NCI-H2081 treated with DMSO at 0.1 percent for 48 hours (cell line): ENCODE measurements around the gene ARHGAP4.

ENCODE experiments used
- DNase-seq: peaks from one replicate; lab custom pipeline; 2025; lab: John Stamatoyannopoulos, UW

ARHGAP4 gene

GRCh38 chrX:153880440-153880815, 45.6 kb downstream of the ARHGAP4 start:
- no peak for DNase-seq

GRCh38 chrX:153879741-153880439, 46.2 kb downstream of the ARHGAP4 start:
- DNase-seq, result no peak

DNA sequence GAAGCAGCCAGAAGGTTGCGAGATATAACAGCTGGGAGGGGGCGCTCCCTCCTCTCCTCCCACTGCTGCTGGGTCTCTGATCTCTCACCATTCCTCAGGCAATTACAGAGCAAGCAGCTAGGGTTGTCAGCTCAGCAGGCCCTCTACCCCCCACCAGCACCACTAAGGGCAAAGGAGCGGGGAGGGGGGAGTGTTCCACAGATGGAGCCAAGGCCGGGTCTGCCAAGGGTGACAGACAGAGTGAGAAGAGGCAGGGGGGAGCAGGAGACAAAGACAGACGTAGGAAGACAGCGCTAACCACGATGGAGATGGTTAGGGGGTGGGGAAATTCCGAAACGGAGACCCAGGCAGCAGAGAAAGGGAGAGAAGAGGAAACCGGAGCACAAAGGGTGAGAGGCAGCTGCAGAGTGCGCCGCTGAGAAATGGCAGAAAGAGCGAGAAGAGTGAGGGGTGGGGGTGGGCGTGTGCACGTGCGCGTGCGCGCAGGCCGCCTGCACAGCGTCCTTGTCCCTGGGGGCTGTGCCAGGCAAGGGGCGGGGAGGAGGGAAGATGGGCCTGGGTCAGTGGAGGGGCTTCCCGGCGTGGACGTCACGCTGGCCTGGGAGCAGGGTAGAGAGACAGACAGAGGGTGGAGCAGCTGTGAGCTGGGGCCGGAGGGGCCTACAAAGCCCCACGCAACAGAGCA, 47.0 kb downstream of the ARHGAP4 start:
- DNase-seq, result no peak

DNA sequence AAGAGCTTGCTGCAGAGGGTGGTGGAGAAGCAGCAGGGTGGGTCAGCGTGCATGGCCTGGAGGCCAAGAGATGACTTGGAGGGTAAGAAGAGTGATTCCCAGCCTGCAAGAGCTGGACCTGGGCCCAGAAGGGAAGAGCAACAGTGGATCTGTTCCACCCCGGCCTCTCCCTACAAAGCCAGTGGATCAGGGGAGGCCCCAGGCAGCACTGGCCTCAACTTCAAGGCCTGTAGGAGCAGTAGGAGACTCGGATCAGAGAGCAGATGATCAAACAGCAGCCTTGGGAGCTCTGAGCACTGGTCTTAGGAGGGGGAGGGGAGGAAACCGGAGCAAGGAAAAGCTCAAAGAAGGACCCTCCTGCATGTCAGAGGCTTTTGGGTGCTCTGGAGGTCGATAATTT, 47.7 kb downstream of the ARHGAP4 start:
- DNase-seq, result no peak

DNA sequence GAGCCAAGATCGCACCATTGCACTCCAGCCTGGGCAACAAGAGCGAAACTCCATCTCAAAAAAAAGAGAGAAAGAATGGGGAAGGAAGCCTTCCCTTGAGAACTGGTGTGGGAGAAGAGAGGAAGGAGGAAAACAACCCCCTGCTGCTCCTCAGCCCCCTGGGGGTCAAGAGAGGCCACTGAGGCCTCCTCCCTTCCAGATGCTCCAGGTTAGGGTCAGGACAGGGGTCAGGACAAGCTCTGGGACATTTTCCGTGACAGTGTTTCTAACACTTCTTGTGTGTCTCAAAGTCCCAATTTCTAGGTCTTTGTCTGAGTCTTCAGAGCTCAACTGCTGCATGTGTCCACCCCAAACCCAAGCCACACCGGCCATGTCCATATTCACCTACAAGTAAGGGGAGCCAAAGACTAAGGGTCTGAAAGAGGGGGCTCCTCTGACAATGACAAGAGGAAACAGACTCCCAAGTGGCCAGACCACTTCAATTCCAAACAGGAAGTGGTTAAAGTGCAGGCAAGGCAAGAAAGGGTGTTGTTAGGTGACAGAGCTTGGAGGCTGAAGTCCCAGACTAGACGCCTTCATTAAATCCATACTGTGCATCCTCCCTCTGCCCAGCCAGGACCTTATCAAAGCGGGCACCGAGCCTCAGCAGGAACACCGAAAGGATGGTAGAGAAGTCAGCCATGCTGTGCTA, 48.3 kb downstream of the ARHGAP4 start:
- no peak for DNase-seq

DNA sequence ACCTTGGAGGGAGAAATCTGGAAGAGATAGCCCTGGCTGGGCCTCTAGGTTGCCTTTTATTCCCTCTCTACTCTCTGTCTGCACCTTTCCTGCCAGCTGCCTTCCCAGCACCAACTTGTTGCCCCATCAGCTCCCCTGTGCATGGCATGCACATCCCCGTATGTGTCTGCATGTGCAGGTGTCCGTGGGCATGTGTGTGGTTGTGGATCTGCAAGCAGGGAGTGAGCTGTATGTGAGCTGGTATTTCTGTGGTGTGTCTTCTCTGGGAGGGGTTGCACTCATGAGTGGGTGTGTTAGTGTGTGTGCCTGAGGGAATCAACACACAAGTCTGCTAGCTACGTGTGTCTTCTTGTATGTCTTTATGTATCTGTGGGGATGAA, 50.0 kb downstream of the ARHGAP4 start:
- no peak for DNase-seq

GRCh38 chrX:153875391-153876111, 50.5 kb downstream of the ARHGAP4 start:
- DNase-seq, result no peak

DNA sequence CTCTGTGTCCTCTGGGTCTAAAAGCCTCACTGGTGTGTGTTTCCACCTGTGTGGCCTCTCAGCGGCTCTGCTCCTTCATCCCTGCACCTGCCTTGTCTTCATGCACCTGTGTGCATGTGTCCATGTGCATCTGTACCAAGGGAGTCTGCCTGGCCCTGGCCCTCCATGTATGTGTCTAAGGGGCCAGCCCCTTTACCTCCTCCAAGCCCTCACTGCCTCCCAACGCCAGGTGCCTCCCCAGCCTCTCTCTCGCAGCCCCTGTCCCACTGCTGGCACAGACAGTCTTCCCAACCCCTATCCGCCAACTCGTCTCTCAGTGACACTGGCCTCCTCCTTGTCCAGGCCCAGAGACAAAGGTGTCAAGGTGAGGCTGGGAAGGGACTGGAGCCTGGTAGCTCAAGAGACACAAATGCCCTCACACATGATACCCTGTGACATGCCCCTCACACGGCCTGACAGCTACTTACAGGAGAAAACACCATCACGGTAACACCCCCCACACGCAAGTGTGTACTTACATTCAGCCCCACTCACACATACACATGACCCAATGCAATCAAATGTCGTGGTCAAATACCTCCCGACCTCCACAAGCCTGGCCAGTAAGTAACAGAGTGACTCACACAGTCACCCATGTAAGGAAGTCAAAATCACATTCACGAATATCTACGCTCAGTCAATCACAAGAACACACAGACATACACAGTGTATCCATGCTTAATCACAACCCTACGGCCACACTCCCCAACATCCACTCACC, 51.5 kb downstream of the ARHGAP4 start:
- DNase-seq, result no peak

GRCh38 chrX:153874085-153874365, 52.0 kb downstream of the ARHGAP4 start:
- no peak for DNase-seq

DNA sequence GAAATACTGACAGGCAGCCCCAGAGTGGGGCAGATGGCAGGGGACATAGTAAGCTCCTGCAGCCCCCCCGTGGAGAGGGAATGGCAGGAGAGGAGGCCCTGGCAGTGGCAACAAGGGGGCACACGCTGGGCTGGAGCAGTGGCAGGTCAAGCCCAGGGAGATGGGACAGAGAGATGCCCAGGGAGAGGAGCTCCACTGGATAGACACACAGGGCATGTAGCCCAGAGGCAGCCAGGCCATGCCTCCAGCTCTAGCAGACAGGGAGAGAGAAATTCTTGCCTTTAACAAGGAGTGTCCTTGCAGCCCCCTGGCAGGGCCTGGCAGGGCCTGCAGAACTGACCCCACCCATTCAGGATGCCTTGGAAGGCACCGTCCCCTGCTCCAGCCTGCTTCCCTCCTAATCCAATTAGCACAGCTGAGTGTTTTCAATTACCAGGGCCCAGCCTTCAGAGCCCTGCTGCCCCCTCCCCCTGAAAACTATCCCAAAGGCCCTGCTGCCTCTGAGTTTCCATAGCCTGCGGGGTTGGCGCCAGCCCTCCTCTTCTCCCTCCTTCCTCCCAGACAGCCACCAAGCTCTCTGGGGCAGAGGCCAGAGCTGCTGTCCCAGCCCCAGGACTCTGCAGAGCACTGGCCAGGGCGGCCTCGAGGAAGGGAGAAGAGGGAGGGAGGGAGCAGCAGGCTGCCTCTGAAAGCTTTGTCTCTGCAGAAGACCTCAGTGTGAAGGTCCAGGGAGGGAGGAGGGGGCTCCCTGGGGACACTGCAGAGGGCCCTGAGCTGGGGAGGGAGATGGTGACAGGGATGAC, 52.6 kb downstream of the ARHGAP4 start:
- DNase-seq, result no peak

DNA sequence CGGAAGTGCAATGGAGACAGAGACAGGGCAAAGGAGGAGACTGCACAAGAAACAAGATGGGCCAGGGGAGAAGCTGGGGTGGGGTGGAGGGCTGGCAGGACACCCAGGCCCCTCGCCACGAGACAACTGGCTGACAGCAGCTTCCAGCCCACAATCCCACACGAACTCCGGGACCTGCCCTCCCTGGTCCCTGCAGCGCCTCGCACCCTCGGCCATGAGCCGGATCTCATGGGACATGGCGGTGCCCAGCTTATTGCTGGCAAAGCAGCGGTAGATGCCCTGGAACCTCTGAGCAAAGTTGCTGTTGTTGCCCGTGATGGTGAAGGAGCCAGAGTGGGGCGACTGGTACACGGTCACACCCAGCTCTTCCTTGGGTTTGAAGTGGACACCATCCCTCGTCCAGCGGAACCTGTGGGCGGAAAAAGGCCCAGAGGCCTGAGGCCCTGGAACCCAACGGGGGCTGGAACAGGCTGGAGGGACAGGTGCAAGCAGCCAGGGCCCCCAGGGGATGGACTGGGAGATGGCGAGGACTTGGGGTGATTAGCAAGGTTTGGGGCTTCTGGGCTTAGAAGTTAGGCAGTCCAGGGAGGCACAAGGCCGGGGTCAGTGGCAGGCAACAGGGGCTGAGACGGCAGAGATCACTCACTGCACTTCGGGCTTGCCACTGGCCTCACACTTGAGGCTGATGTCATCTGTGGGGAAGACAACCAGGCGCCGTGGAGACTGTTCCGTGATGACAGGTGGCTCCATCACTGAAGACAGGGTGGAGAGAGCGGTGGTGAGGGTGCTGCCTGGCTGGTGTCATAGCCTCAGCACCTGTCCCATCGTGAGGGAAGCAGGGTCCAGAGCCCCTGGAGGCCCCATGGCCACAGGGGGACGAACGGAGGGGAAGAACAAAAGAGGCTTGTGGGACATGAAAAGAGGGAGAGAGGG, 53.9 kb downstream of the ARHGAP4 start:
- DNase-seq, result no peak

DNA sequence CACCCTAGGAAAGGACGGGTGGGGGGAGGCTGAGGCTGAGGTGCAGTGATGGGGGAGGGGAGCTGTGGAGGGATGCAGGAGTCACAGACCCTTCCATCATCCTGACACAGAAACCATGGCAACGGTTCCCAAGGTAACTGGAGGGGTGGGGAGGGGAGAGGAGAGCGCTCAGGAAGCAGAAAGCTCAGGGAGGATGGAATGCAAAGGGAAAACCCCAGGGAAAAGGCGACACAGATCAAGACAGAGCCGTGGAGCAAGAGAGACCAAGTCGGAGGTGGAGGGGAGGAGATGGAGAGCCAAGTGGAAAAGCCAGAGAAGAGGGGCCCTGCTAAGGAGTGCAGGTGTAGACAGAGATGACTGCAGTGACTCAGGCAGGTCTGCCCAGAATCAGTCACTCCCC, 54.6 kb downstream of the ARHGAP4 start:
- no peak for DNase-seq

GRCh38 chrX:153870791-153871360, 55.2 kb downstream of the ARHGAP4 start:
- DNase-seq, result no peak

- no peak for DNase-seq
These were observed 55.8 kb downstream of the ARHGAP4 start for GRCh38 chrX:153870288-153870690.

DNA sequence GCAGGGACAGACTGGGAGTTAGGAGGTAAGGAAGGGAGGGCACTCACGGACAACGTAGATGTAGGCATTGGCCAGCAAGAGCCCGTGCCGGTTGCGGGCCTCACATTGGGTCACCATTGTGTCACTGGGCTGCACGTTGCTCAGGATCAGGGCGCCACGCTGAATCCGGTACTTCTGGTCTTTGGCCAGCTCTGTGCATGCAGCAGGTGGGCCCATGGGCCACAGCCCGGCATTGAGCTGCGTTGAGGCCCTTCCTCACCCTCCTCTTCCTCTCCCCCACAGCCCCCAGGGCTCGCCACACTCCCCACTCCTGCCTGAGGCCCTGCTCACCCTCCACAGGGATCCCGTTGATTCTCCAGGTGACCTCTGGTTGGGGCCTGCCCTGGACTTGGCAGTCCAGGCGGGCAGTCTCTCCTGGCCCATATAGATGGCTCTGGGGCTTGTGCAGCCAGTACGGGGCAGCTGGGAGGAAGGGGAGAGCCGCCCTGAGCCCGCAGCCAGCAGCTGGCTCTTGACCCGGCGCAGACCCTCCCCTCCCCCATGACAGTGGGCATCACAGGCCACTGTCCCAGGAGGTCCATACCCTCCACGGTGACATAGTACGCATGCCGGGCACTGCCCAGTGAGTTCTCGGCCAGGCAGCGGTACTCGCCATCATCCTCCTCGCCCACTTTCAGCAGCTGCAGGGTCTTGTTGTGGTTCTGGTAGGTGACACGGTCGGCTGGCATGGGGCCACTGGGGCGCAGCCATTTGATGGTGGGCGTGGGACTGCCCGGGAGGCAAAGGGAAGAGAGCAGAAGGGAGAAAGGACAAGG, 56.4 kb downstream of the ARHGAP4 start:
- DNase-seq, result no peak

- DNase-seq, result no peak
These were observed 57.2 kb downstream of the ARHGAP4 start for GRCh38 chrX:153868576-153869472.

GRCh38 chrX:153867671-153868070, 58.4 kb downstream of the ARHGAP4 start:
- no peak for DNase-seq

- DNase-seq, result no peak
These were observed 58.9 kb downstream of the ARHGAP4 start for GRCh38 chrX:153867139-153867538.
